Measurements from ENCODE around the gene TASP1.

Gene TASP1

GRCh38 chr20:13402986-13403385 is 235.7 kb downstream of the TASP1 start:
- DNase-seq (ENCODE audit: low read depth): no peak
- H3K4me3 ChIP-seq (ENCODE audit: low read depth, low read length): no peak overlapping the region
- TF ChIP-seq CTCF (IDR thresholded peaks at IDR 0.05; ENCODE audit: low read depth, low read length, missing control alignments): no peak

- TF ChIP-seq CTCF (IDR thresholded peaks at IDR 0.05; ENCODE audit: low read depth, low read length, missing control alignments): no peak
- DNase-seq (ENCODE audit: low read depth): no peak
- H3K4me3 ChIP-seq (ENCODE audit: low read depth, low read length): no peak overlapping the region
Observed at GRCh38 chr20:13402171-13402760, 236.5 kb downstream of the TASP1 start.

GRCh38 chr20:13401596-13401995 is 237.1 kb downstream of the TASP1 start:
- no peak overlapping the region for H3K4me3 ChIP-seq (ENCODE audit: low read depth, low read length)
- no peak for DNase-seq (ENCODE audit: low read depth)
- TF ChIP-seq CTCF (IDR thresholded peaks at IDR 0.05; ENCODE audit: low read depth, low read length, missing control alignments): no peak

GRCh38 chr20:13400453-13400852 is 238.3 kb downstream of the TASP1 start:
- H3K4me3 ChIP-seq (ENCODE audit: low read depth, low read length): no peak overlapping the region
- TF ChIP-seq CTCF (IDR thresholded peaks at IDR 0.05; ENCODE audit: low read depth, low read length, missing control alignments): no peak
- no peak for DNase-seq (ENCODE audit: low read depth)

- no peak for TF ChIP-seq CTCF (IDR thresholded peaks at IDR 0.05; ENCODE audit: low read depth, low read length, missing control alignments)
- H3K4me3 ChIP-seq (ENCODE audit: low read depth, low read length): no peak overlapping the region
- no peak for DNase-seq (ENCODE audit: low read depth)
Observed at GRCh38 chr20:13397300-13397724, 241.4 kb downstream of the TASP1 start.

GRCh38 chr20:13396826-13397225 is 241.9 kb downstream of the TASP1 start:
- no peak overlapping the region for H3K4me3 ChIP-seq (ENCODE audit: low read depth, low read length)
- DNase-seq (ENCODE audit: low read depth): no peak
- no peak for TF ChIP-seq CTCF (IDR thresholded peaks at IDR 0.05; ENCODE audit: low read depth, low read length, missing control alignments)

- no peak for TF ChIP-seq CTCF (IDR thresholded peaks at IDR 0.05; ENCODE audit: low read depth, low read length, missing control alignments)
- no peak for DNase-seq (ENCODE audit: low read depth)
- H3K4me3 ChIP-seq (ENCODE audit: low read depth, low read length): no peak overlapping the region
Observed at GRCh38 chr20:13396022-13396421, 242.7 kb downstream of the TASP1 start.

Measured in GM12864 (cell line).